ENCODE results near the gene SERPINH1.

Gene SERPINH1

GRCh38 chr11:75555079-75555811, 6.8 kb upstream of the SERPINH1 start:
- DNase-seq (ENCODE audit: low spot score), result no peak

GRCh38 chr11:75556275-75556674, 5.8 kb upstream of the SERPINH1 start:
- no peak for DNase-seq (ENCODE audit: low spot score)

DNA sequence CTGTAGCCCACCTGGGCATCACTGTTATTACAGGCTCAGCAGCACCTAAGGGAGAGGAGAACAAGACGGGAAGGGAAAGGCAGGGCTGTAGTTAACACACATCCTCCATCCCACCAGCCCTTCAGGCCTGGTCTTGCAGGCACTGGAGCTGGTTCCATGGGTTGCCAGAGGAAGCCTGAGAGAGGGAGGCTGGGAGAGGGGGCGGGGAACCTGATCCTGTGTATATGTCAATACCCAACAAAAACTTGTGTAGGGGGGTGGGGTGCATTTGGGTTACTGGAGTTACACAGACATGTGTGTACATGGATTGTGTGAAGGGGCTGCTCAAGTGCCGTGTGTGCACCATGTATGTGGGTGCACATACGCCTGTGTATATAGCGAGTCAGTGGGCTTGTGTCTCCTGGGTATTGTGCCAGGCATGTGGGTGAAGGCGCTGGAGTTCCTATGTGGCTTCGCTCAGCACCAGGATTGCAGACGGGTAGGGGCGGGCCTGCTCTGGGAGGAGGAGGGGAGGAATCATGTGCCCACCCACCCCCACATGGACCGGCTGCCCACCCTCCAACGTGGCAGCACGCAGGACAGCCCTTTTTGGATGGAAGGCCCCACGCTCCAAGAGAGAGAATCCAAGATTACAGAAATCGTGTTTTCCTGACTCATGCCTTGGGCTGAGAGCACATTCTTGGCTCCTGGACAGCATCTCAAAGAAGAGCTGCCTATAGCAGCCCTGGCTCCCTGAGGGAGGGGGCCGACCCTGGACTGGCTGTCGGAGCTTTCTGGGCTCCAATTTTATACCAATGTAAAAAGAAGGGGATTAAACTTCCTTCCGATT, 4.2 kb upstream of the SERPINH1 start:
- DNase-seq (ENCODE audit: low spot score), result no peak

DNA sequence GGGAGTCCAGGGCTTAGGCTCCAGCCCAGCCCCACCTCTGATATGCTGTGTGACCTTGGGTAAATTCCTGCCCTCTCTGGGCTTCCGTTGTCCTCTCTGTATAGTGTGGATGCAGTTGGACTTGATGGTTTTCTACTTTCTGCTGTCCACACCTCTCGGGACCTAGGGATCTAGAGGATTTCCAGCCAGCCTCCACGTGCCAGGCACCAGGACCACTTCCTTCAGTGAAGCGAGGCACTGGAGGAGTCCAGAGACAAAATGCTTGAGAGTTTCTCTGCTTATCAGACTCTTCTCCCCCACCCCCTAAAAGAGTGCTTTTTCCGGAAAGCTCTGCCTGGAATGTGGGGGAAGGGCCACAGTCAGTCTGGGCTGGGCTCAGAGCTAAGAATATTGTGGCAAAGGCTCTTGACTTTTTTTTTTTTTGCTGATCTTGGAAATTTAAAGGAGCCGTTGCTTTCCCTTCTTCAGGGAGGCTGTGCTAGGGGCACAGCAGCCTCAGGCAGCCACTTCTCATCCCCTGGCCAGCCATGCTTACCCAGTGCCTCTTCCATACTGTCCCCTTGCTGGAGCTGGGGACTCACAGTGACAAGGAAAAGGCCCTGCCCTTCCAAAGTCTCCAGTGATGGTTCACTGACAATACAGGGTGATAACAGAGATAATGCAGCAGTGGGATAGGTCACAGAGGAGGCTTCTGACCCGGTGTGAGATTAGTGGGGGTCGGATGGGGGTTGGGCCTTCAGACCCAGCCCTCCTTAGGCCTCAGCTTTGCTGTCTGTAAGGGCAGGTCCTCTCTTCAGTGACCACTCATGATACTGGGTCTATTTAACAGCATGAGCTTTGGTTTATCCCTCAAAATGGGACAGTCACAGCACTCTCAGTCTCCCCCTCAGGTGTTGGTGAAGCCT, 2.9 kb upstream of the SERPINH1 start:
- no peak for DNase-seq (ENCODE audit: low spot score)

GRCh38 chr11:75560644-75561043, 1.4 kb upstream of the SERPINH1 start:
- DNase-seq (ENCODE audit: low spot score), result no peak

DNA sequence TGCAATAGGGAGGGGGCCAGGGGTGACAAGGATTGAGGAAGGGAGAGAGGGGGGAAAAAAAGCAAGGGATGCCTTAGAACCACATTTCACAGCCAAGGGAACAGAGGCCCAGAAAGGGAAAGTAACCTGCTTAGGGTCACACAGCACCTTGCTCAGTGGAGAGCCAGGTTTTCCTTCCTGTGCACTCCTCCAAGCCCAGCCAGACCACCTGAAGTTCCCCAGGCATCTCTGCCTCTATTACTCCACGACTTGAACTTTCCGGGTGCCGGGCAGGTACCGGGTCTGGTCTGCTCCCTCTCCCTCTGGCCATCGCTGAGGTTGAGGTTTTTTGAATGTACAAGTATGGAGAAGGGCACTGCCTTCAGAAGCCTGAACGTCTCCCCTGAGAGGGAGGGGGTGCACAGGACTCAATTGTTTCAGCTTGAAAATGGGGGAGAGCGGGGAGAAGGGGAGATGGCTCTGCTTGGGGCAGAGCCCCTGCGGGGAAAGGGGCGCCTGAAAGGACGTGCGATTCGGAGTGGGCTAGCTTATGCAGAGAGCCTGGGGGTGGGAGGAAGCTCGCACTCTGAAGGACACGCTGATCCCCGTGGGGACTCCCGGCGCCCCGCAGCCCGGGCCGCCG, 516 bp upstream of the SERPINH1 start:
- no peak for DNase-seq (ENCODE audit: low spot score)

GRCh38 chr11:75562836-75563484, 907 bp downstream of the SERPINH1 start:
- DNase-seq (ENCODE audit: low spot score), result no peak

GRCh38 chr11:75563501-75563977, 1.5 kb downstream of the SERPINH1 start:
- DNase-seq (ENCODE audit: low spot score), result no peak

GRCh38 chr11:75563978-75564552, 2.0 kb downstream of the SERPINH1 start:
- DNase-seq (ENCODE audit: low spot score), result no peak

DNA sequence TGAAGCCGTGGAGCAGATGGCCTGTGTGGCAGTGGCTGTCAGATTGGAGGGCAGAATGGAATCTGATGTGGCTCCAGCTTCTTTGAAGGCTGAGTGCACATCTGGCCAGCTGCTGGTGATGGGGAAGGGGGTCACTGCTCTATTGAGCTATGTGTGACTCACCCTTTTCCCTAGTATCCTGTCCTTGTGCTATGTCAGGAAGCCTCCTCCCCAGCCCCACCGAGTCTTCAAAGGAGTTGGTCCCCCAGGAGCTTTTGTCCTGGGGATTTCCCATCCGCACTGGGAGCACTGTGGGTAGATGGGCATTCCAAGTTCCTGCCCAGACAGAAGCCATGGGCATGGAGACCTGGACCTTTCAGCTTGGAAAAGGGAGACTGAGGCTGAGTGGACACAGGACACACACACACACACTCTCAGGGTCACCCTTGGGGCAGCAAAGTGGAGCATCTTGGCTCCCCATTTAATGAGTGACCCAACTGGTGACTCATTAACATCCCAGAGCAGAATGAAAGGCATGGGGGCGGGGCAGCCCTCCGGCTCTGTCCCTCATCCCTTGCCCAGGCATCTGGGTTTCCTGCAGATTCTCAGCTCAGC, 3.3 kb downstream of the SERPINH1 start:
- DNase-seq (ENCODE audit: low spot score), result no peak

DNA sequence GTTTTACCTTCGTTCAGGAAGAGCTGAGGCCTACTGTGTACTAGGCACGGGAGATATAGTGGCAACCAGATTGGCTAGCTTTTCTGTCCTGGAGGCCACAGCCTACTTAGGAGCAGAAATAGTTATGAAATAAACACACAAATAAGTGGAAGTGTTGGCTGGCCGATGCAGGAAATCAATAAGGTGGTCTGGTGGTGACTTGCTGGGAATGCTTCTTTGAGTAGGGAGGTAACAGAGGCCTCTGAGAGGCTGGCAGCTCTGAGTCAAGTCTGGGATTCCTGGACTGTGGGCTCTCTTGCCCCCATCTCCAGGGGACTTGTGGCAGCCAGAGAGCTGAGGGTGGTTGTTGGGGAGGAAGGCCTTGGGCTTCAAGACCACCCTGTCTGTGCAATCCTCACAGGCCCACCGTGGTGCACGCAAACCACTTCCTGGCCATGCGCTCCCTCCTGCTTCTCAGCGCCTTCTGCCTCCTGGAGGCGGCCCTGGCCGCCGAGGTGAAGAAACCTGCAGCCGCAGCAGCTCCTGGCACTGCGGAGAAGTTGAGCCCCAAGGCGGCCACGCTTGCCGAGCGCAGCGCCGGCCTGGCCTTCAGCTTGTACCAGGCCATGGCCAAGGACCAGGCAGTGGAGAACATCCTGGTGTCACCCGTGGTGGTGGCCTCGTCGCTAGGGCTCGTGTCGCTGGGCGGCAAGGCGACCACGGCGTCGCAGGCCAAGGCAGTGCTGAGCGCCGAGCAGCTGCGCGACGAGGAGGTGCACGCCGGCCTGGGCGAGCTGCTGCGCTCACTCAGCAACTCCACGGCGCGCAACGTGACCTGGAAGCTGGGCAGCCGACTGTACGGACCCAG, 4.1 kb downstream of the SERPINH1 start:
- no peak for DNase-seq (ENCODE audit: low spot score)

- no peak for DNase-seq (ENCODE audit: low spot score)
Observed at GRCh38 chr11:75566763-75567279, 4.8 kb downstream of the SERPINH1 start.

- DNase-seq (ENCODE audit: low spot score), result no peak
Observed at GRCh38 chr11:75567971-75568370, 5.9 kb downstream of the SERPINH1 start.

DNA sequence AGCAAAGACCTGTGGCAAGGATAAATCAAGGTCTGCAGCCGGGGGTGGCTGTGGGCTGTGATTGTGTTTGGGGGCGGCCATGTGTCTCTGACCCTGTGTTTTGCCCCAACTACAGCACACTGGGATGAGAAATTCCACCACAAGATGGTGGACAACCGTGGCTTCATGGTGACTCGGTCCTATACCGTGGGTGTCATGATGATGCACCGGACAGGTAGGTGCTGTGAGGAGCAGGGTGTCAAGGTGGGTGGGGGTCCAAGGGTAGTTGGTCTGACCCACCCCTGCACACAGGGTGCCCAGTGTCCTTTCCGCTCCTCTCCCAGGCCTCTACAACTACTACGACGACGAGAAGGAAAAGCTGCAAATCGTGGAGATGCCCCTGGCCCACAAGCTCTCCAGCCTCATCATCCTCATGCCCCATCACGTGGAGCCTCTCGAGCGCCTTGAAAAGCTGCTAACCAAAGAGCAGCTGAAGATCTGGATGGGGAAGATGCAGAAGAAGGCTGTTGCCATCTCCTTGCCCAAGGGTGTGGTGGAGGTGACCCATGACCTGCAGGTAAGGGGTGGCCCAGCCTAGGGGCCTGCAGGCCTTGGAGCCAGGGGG, 6.7 kb downstream of the SERPINH1 start:
- DNase-seq (ENCODE audit: low spot score), result no peak

DNA sequence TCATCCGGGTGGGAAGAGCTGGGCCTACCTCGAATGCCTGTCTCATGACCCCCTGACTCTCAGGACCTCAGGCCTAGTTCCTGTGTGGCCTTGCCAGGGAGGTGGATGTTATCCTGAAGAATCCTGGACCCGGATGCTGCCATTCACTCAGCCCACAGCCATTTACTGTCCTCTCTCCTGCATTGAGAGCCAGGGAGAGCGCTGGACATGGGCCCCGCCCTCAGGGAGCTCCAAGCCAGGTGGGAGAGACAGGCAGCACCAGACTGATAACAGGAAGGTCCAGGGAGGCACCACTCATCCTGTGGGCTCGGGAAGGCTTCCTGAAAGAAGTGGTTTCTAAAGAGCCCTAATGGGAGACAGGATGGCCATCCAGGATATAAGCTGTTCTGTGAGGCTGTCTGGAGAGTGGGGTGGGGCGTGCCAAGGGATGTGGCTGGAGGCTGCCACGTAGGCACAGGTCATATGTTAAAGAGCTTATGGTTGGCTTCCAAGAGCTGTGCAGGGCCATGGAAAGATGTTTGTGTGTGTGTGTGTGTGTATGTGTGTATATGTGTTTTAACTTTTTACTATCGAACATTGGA, 8.6 kb downstream of the SERPINH1 start:
- no peak for DNase-seq (ENCODE audit: low spot score)

DNA sequence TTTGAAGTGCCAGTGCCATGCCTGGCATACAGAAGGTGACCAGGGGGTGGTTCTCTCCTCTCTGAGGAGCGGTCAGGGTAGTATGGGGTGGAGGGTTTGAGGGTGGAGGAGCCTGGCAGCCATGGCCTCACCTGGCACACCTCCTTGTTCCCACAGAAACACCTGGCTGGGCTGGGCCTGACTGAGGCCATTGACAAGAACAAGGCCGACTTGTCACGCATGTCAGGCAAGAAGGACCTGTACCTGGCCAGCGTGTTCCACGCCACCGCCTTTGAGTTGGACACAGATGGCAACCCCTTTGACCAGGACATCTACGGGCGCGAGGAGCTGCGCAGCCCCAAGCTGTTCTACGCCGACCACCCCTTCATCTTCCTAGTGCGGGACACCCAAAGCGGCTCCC, 9.6 kb downstream of the SERPINH1 start:
- no peak for DNase-seq (ENCODE audit: low spot score)

DNA sequence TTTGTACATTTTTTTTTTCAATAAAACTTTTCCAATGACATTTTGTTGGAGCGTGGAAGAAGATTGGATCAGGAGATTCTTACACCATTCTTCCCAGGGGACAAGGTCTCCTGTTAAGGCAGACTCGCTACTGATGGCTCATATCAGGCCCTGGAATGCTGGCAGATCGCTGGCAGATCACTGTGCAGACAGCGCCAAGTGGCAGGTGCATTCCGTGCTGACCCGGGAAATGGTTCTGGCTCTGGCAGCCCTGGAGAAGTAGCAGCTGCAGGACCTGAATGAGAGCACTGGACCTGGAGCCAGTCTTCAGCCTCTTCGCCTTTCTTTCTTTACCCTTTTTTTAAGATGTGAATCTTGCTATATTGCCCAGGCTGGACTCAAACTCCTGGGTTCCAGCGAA, 10.7 kb downstream of the SERPINH1 start:
- no peak for DNase-seq (ENCODE audit: low spot score)
